Activated CD4-positive, alpha-beta T cell treated with anti-CD3 and anti-CD28 coated beads, Interleukin-2, amount 10 ng/mL, durations not matched to agents 24 days and 14 days (primary cell): Measurements from ENCODE around the gene AMOT. TPM values are rescaled to one million over a fixed set of nuclear protein-coding genes. Genes with fewer than 3 reads are reported as not detected.

Experiments
- total RNA-seq: library from RNA; stranded (reverse); gene quantifications from 2 replicates; pipeline ENCODE4 v1.2.3, GENCODE V29; 2022

AMOT gene
- total RNA-seq, 1 donor from 2014 or later = 2.5 TPM

Other genes with a start within 250 kb of the AMOT start
- 0.23 TPM in 1 of 2 replicates, not detected in the other for gene LHFPL1, start 160.9 kb downstream of the AMOT start, total RNA-seq